Activated naive CD4-positive, alpha-beta T cell (primary cell): Measurements from ENCODE around the gene ST6GAL2.

Source experiments
- DNase-seq, 4 experiments: peaks; one replicate each; lab custom pipeline; 2025; lab: John Stamatoyannopoulos, UW

ST6GAL2 gene

GRCh38 chr2:106885971-106886915, at the start of gene ST6GAL2:
TSS of gene ST6GAL2 (minus strand) at chr2:106886167. CDS start at chr2:106843977, 42,190 bp downstream.
- no peak for DNase-seq

GRCh38 chr2:106932644-106933043, 46.7 kb upstream of the ST6GAL2 start:
- DNase-seq, result no peak

GRCh38 chr2:106931717-106932335, 45.9 kb upstream of the ST6GAL2 start:
- no peak for DNase-seq

GRCh38 chr2:106921451-106921850, 35.5 kb upstream of the ST6GAL2 start:
- DNase-seq, result no peak

GRCh38 chr2:106919012-106919411, 33.0 kb upstream of the ST6GAL2 start:
- no peak for DNase-seq

GRCh38 chr2:106904242-106904641, 18.3 kb upstream of the ST6GAL2 start:
- no peak for DNase-seq

GRCh38 chr2:106899786-106900530, 14.0 kb upstream of the ST6GAL2 start:
- DNase-seq, result no peak

GRCh38 chr2:106894545-106894944, 8.6 kb upstream of the ST6GAL2 start:
- DNase-seq, result no peak

- DNase-seq, result no peak
Observed at GRCh38 chr2:106892048-106892447, 6.1 kb upstream of the ST6GAL2 start.

GRCh38 chr2:106890606-106891005, 4.6 kb upstream of the ST6GAL2 start:
- DNase-seq, result no peak

- no peak for DNase-seq
Observed at GRCh38 chr2:106886916-106887758, 1.2 kb upstream of the ST6GAL2 start.

GRCh38 chr2:106885329-106885728, 638 bp downstream of the ST6GAL2 start:
- DNase-seq, result no peak

- no peak for DNase-seq
Observed at GRCh38 chr2:106882673-106883072, 3.3 kb downstream of the ST6GAL2 start.

- no peak for DNase-seq
Observed at GRCh38 chr2:106878206-106878605, 7.8 kb downstream of the ST6GAL2 start.

- no peak for DNase-seq
Observed at GRCh38 chr2:106876699-106877098, 9.3 kb downstream of the ST6GAL2 start.

GRCh38 chr2:106869512-106870275, 16.3 kb downstream of the ST6GAL2 start:
- DNase-seq, result no peak

- no peak for DNase-seq
Observed at GRCh38 chr2:106868275-106868674, 17.7 kb downstream of the ST6GAL2 start.

- DNase-seq, result no peak
Observed at GRCh38 chr2:106867196-106867953, 18.6 kb downstream of the ST6GAL2 start.

GRCh38 chr2:106866641-106867040, 19.3 kb downstream of the ST6GAL2 start:
- DNase-seq, result no peak

GRCh38 chr2:106864051-106864450, 21.9 kb downstream of the ST6GAL2 start:
- no peak for DNase-seq
